Tibial nerve (tissue), 3 donors: Measurements from ENCODE around the gene STAT3.
"Not testable (repeated sequence)": the region's sequence is repeated elsewhere in the genome, so short reads cannot be mapped to it uniquely, and the experiment has no call there.

Source experiments
- POLR2A ChIP-seq, 2 donors: fragments of 450-650 bp; IDR thresholded peaks; one replicate each; pipeline ENCODE4 v1.6.1; 2017; ENCODE audit warnings: antibody characterized with exemption in 2 of 2, mild to moderate bottlenecking in 2 of 2, moderate library complexity in 2 of 2
- TF ChIP-seq, protein P1 (sequence below), 5 experiments: fragments of 200-600 bp in 3 of 5; fragments of 450-650 bp in 2 of 5; sonication (generic) in 3 of 5; IDR thresholded peaks; one replicate each; pipeline ENCODE4 v1.5.1; 2016 to 2019; ENCODE audit warnings: antibody characterized with exemption in 5 of 5, mild to moderate bottlenecking in 3 of 5, moderate library complexity in 2 of 5

DNA sequence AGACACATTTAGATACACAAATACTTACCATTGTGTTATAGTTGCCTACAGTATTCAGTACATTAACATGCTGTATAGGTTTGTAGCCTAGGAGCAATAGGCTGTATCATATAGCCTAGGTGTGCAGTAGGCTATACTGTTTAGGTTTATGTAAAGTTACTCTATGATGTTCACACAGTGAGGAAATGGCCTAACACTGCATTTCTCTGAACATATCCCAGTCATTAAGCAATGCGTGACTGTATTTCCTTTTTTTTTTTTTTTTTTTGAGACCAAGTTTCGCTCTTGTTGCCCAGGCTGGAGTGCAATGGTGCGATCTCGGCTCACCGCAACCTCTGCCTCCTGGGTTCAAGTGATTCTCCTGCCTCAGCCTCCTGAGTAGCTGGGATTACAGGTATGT lies 29.7 kb upstream of the STAT3 start:
- TF ChIP-seq, protein P1, sequence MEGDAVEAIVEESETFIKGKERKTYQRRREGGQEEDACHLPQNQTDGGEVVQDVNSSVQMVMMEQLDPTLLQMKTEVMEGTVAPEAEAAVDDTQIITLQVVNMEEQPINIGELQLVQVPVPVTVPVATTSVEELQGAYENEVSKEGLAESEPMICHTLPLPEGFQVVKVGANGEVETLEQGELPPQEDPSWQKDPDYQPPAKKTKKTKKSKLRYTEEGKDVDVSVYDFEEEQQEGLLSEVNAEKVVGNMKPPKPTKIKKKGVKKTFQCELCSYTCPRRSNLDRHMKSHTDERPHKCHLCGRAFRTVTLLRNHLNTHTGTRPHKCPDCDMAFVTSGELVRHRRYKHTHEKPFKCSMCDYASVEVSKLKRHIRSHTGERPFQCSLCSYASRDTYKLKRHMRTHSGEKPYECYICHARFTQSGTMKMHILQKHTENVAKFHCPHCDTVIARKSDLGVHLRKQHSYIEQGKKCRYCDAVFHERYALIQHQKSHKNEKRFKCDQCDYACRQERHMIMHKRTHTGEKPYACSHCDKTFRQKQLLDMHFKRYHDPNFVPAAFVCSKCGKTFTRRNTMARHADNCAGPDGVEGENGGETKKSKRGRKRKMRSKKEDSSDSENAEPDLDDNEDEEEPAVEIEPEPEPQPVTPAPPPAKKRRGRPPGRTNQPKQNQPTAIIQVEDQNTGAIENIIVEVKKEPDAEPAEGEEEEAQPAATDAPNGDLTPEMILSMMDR (IDR thresholded peaks at IDR 0.05) = not testable (repeated sequence)
- TF ChIP-seq POLR2A (IDR thresholded peaks at IDR 0.05) = not testable (repeated sequence)
